ENCODE data around the gene SVIP.

The SVIP gene

GRCh38 chr11:22787551-22788162, 41.9 kb downstream of the SVIP start:
- FAIRE-seq, result peak; percentile 38

GRCh38 chr11:22787055-22787454, 42.5 kb downstream of the SVIP start:
- FAIRE-seq, result no peak

GRCh38 chr11:22786475-22786874, 43.1 kb downstream of the SVIP start:
- no peak for FAIRE-seq

- no peak for FAIRE-seq
Observed at GRCh38 chr11:22785251-22785650, 44.4 kb downstream of the SVIP start.

- no peak for FAIRE-seq
Observed at GRCh38 chr11:22780952-22781593, 48.5 kb downstream of the SVIP start.

GRCh38 chr11:22779850-22780249, 49.8 kb downstream of the SVIP start:
- no peak for FAIRE-seq

GRCh38 chr11:22778642-22779041, 51.0 kb downstream of the SVIP start:
- no peak for FAIRE-seq

GRCh38 chr11:22775248-22775647, 54.4 kb downstream of the SVIP start:
- no peak for FAIRE-seq

GRCh38 chr11:22774716-22775115, 54.9 kb downstream of the SVIP start:
- no peak for FAIRE-seq

GRCh38 chr11:22769081-22769480, 60.5 kb downstream of the SVIP start:
- FAIRE-seq, result no peak

Measured in colon (tissue), 2 donors.